SU-DHL-6 (cell line): Measurements from ENCODE around the gene TBC1D4.

ENCODE experiments used
- CTCF ChIP-seq: fragments of 200-600 bp; sonication (generic); IDR thresholded peaks from one replicate; pipeline ENCODE4 v1.5.1; 2017; ENCODE audit warnings: antibody characterized with exemption, mild to moderate bottlenecking, low read length, moderate library complexity; ENCODE audit not compliant: insufficient read depth, poor library complexity, severe bottlenecking
- EZH2phosphoT487 ChIP-seq: fragments of 200-600 bp; sonication (generic), shearing (Covaris generic); conservative IDR thresholded peaks from 2 replicates; pipeline ENCODE4 v1.6.1; 2018; ENCODE audit warnings: mild to moderate bottlenecking, antibody characterized with exemption, low read length, moderate library complexity, mixed read lengths

DNA sequence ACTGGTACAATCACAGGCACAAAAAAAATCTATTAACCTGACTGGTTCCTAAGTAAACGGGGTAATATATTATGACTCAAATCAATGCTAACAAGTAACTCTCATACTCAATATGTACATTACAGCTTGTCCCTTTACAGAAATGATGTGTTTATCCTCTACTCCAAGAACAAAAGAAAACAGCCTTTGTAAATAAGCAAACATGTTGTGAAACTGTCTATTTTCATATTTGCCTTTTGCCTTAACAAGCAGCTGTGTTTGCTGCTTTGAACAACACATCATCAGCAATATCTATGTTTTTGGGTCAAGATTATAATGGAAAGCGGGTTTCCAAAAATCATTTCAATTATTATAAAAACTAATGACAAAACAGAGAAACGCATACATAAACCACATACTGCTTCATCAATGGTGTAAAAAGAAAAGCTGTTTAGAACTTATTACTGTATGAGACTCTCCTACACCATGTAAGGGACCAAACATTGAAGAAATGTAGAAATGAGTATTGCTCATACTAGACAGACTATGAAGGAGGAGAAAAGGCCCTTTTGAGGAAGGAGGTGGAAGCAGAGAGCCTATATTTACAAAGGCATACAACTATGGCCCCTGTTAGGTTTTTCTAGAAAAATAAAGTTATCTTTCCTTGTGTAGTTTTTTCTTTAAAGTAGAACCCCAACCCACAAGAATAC is 14.8 kb downstream of the TBC1D4 start:
- TF ChIP-seq CTCF (no peak), EZH2phosphoT487 (no peak)
